NCI-H69 (cell line): ENCODE results near the gene SLC6A3.
"Not testable (repeated sequence)": the region's sequence is repeated elsewhere in the genome, so short reads cannot be mapped to it uniquely, and the experiment has no call there.

ENCODE experiments used
- DNase-seq: peaks from one replicate; lab custom pipeline; 2025; lab: John Stamatoyannopoulos, UW

The SLC6A3 gene

DNA sequence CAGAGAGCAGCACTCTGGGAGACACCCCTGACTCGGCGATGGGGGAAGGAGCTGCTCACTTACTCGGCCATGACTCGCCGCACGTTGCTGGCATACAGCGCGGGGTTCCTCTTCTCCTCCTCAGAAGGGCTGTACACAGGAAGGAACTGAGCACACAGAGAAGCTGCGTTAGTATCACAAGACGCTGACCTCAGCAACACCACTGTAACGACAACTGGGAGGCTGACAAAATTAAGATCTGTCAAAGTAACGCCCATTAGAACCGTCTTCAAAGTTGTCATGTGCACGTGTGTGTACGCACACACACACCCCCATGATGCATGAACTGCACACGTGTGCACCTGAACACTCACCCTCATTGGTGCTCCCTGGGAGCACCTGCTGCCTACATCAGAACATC lies 32.1 kb upstream of the SLC6A3 start:
- no peak for DNase-seq

DNA sequence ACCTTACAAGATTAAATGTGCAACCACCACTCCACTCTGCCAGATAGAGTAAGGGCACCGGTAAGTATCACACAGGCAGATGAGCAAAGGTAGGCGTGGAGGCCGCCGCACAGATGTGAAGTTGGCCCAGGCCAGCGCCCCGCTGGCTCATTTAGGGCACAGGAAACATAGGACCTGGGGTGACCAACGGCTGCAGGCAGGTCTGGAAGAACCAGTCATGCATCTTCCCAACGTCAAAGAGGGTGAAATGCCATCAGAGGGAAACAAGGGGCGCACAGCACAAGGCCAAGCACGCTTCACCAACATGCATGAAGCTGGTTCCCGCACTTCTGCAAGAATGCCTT lies 31.7 kb upstream of the SLC6A3 start:
- no peak for DNase-seq

DNA sequence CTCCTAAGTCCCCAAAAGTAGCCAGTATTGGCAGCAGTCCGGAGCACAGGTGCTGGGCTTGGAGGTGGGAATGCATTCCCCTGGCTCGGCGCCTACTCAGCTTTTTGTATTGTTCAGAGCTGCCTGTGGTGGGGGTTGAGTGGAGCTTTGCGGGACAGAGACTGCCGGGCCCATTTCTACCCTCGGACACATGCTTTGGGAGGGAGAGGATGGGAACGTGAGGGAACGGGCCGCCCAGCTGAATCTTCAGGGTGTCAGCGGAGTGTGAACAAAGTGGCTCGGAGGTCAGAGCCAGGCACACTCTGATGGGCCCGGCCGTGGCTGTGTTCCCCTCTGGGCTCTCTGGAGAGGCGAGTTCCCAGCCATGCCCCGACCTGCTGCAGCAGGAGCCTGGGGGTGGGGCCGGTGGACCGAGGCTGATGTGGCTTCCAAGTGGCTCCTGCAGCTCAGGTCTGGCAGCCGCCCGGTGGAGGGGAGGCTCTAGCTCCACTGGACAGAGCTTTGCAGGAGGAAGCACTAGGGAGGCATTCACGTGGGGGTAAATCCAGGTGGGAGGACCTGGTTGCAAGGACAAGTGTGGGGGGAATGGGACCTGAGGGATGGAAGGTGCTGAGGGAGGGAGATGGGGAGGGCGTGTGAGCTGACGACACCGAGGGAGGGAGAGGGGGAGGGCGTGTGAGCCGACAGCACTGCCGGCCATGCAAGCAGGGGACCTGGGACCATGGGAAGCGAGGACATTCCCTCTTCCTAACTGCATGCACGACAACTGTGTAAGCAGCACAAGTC lies 31.1 kb upstream of the SLC6A3 start:
- no peak for DNase-seq

DNA sequence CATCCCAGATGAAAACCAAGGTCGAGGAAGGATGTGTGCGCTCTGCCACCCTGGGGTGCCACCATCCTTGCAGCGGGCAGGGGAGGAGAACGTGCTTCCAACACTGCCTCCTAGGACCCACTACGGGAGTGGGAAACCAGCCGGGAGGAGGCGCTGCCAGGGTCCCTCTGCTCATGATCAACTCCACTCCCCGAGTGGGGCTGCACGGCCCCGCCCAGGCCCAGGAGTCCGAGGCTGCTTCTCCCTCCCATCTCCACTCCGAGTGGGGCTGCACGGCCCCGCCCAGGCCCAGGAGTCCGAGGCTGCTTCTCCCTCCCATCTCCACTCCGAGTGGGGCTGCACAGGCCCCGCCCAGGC lies 30.3 kb upstream of the SLC6A3 start:
- DNase-seq: not testable (repeated sequence)

DNA sequence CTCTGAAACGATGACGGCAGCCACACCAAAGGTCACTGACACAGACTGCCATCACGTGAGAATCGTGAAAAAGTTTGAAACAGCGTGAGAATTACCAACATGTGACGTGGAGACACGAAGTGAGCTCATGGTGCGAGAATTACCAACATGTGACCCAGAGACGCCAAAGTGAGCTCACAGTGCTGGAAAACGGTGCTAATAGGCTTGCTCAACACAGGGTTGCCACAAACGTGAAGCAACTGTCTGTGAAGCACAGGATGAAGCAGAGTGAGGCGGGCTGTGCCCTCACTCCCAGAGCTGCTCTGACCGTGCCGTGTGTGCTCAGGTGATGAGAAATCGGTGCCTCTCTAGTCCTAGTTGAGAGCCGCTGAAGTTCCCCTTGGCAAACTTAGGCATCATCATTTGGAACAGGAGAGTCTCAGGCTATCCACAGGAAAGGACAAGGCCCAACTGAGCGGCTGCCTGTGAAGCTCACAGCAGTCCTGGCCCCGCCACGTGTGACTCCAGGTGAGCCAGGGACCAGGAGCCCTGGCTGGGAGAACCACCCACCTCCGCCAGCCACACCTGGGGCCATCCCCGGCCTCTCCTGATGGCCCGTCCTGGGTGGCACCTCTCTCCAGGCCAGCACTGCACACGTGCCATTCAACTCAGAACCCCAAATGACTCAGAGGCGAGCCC lies 29.8 kb upstream of the SLC6A3 start:
- DNase-seq: no peak

DNA sequence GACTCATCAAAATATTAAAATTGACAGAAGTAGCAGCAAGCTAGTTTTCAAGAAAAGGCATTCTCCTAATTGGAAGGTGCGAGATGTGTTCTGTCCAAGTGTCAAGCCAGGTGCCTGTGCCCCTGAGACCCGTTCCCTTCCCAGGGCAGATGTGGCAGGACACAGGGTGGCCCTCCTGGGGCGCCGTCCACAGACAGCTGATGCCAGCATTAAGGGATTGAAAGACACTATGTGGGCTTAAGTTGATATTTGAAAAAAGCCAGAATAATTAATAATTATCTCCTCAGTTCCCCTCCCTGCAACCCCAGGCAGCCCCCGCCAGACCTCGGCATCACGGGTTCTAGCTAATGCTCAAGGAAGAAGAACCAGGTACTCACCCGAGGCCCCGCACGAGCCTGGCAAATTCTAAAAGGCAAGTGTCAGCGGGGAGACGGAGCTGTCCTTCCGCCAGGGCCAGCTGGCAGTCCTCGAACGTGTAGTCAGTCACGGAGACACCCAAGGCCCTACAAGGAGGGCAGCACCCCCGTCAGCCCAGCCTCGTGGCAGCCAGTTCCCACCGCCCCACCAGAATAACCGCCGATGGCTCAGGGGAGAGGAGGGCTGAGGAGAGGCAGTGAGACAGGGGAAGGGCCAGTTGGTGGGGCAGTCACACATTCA lies 29.1 kb upstream of the SLC6A3 start:
- DNase-seq: no peak

DNA sequence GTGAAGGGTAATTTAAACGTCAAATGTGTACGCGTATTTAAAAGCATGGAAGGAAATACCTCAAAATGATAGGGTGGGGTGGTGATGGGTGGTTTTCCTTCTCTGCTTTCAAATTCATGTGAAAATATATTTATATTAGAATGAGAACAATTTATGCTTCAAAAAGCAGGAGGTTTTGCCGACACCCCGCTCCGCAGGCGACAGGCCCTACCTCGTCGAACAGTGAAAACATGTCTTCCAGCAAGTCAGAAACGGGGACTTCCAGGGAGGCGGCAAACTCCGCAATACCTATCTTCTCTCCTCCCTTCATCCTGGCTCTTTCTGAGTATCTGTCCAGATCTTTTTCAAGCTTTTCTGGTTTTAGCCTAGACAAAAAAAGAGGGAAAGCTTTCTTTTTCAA lies 28.5 kb upstream of the SLC6A3 start:
- DNase-seq: no peak

DNA sequence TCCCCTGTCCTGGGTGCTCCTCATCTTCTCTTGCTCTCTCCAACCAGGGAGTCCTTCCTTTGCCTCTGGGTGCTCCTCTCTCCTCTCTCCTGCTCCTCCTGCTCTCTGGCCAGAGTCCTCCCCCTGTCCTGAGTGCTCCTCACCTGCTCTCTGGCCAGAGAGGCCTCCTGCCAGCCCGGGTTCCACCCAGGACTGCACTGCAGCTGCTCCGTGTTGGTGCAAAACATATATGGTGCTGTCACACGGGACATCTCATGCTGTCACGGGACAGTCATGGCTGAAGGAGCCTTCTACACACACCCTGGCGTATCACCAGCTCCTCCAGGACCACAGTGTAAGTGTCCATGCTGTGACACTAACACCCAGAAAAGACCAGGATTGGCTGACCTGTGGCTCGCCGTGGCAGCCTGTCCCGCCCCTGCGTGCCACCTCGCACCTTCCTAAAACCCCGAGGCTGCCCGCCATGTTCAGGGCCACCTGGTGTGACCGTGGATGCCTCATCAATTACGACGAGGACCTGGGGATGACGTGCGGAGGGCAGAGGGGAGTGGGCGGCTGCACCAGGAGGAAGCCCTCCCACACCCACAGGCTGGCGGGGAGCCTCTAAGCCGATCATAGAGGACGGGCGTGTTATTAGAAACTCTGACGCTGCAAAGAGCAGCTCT lies 27.9 kb upstream of the SLC6A3 start:
- DNase-seq: no peak

DNA sequence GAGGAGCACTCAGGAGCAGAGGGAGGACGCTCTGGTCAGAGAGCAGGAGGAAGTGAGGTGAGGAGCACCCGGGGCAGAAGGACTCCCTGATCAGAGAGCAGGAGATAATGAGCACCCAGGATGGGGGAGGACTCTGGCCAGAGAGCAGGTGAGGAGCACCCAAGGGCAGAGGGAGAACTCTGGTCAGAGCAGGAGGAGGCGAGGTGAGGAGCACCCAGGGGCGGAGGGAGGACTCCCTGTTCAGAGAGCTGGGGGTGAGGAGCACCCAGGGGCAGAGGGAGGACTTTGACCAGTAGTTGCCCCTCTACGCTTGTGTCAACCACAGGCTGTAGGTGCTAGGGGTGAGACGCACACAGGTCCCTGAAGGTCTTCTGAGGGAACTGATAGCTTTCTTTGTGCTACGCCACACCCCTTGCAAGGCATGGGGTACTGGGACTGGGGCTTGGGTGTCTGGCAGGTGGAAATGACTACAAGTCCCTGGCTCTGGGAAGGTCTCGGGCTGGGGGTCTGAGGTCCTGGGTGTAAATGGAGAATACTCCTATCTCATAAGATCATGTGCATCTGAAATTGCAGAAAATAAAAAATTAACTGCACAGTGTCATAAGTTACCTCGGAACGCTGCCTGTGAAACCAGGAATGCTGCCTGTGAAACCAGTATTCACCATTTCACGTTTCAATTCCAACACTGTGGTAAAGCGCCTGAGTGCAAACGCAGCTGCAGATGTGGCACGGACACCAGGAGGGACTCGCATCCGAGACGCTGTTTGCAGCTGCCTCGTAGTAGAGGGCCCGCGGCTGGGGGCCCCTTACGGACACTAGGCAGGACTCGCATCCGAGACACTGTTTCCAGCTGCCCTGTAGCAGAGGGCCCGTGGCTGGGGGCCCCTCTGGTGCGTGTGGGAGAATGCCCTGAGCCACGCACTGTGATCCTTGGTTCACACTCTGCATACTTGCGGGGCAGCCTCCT lies 27.0 kb upstream of the SLC6A3 start:
- DNase-seq: no peak

DNA sequence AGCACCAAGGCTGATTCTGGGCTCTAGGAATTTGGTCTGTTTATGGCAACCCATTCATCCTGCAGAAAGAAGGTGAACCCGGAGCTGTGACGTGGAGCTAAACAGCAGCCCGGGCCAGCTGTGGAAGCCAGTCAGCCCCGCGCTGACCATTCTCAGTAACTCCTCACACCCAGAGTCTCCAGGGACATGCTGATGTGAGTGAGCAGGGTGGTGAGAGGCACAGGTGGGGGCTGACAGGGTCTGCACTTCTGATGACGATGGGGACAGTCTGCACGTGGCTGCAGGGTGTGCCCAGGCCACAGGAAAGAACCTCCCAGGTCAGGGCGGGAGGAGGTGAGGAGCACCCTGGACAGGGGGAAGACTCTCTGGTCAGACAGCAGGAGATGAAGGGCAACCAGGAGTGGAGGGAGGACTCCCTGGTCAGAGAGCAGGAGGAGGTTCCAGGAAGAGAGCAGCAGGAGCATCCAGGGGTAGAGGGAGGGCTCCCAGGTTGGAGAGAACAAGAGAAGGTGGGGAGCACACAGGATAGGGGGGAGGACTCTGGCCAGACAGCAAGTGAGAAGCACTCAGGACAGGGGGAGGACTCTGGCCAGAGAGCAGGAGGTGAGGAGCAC lies 26.1 kb upstream of the SLC6A3 start:
- no peak for DNase-seq

DNA sequence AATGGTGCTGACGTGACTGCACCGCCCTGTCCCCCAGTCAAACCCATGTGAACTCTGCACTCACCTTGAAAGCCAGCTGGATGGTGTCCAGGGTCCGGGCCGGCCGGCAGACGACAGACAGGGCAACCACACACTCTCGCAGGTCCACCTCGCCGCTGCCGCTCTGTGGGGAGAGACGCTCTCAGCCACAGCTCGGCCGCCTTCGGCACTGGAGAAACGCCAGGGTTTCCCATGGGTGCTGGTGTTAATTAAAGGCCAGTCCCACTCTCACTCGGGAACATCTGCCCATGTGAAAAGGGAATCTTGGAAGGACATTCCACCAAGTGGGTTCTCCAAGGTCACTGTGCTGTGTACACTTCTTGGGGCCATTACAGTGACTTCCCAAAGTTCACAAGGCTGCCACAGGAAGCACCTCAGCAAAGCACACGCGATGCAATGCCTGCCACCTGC lies 25.5 kb upstream of the SLC6A3 start:
- DNase-seq: no peak

DNA sequence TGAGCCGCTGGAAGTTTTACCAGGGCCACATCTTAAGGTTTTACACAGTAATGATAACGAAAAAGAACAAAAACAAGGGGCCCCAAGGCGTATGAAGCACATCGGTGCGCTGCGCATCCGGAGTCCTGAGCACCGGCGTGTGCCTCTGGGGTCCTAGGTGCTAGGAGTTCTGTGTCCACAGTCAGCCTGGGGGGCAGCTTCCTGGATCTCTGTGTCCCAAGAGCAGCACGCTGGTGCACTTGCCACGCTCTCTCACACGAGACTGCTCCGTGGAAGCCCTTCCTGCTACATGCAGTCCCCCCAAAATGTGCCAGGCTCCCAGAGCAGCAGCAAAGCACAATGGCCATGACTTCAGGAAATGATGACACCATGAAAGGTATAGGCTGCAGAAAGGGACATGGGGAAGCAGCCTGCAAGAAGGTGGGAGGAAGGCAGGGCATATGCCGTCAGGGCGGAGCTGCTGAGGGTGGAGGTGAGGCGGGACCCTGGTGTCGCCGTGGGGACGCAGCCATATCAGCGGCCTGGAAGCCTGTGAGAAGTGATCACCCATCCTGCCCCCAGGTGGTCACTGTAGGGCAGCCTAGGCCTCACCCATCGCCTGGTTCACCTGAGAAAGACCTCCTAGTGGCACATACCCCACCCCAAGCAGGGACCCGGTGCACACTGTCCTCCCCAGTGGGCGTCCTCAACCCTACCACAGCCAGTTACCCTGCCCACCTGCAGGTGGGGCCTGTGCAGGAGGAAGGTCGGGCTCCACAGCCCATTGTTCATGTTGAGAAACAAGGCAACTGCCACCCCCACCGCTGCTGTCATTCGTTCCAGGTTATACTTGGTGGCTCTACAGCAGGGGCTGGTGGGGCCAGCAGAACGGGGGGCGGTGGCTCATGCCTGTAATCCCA lies 23.6 kb upstream of the SLC6A3 start:
- no peak for DNase-seq

DNA sequence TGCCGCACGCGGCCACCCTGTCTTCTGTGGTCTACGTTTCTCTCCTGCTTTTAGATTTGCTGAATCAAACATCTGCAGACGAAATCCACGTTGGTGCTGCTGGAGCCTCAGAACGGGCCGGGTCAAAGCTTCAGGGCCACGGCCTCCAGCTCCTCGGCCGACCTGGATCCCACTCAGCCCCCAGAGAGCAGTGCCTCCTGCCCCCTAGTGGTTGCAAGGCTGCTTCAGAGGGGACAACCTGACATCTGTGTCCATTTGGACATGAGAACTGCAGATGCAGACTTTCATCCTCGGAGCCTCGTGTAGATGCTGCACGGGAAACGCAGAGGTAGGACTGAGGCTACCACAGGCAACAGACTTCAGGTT lies 23.0 kb upstream of the SLC6A3 start:
- peak; percentile 51 for DNase-seq

DNA sequence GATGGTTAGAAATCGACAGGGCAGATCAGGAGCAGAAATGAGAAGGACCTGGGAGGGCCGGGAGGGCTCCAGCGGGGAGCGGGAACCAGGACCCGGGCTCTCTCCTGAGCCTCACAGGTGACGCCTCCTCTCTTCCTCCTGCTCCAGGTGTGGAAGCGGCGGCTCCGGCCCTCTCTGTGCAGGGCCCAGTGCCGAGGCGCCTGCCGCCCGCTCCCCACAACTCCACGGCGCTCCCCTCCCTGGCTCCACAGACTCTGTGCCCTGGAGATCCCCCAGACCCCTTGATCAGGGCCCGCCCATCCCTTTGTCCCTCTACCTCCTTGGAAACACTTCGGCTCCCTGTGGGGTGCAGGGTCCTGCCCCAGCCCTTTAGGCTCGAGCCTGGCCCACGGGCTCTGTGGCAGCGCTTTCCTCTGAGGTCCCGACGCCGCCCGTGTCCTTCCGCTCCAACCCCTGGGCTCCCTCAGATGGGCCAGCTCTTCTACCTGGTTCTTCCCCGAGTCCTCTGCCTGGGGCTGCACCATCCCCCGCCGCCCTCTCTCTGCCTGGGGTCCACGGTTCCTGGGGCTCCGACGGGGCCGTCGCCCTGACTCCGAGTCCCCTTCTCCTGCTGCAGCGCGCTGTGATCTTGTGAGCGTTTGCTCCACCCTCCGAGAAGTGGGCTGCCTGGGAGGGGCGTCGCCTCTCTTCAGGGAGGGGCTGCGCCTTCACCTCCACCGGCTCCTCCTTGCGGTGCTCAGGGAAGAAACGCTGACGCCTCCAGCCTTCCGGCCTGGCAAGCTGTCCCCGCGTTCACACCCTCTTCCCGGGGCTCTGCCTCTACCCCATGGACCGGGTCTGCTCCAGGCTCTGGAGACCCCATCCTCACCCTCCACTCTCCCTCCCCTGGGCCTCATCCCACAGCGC lies 22.4 kb upstream of the SLC6A3 start:
- no peak for DNase-seq

DNA sequence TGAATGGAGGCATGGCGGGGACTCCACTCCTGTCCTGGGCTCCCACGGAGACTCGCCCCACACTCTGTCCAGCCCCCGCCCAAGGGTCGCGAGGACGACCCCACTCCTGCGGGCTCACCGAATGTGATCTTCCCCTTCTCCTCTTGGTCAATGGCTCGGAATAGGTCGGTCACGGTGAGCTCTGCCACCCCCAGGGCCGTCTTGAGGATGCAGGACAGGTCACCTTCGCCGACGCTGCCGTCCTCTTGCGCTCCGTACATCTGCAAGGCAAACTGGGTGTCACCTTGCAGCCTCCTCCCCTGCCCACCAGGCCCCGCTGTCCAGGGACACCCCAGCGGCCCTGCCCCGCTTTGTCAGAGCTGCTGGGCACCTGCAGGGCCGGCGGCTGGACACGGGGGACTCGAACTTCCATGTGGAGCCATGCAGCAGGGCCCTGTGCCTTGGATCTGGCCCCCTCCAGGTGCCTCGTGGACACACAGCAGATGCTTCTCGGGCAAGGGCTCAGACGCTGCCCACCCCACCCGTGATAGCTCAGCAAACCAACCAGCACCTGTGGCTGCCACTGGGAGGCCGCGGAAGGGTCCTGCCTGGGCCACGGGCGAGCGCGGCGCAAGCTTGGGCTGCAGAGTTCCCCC lies 21.5 kb upstream of the SLC6A3 start:
- DNase-seq: no peak

DNA sequence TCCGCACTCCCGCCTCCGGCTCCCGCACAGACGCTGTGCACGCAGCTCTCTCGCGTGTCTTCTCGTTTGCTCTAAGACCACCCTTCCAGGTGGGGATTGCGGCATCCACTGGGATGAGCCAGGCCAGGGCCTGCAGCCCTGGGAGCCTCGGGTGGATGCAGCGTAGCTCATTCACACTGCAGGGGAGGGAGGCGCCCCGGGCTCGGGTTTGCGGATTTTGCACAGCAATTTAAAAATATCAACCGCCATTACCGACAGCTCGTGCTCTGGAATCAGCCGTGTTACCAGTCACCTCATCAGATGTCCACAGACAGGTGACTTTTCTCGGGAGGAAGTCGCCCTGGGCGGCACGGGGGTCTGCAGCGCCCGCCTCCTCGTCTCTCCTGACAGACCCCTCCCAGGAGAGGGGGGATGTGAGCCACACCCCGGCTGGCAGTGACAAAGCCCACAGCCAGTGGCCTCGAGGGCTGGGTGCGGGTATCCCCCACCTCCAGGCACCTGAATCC lies 20.8 kb upstream of the SLC6A3 start:
- no peak for DNase-seq

DNA sequence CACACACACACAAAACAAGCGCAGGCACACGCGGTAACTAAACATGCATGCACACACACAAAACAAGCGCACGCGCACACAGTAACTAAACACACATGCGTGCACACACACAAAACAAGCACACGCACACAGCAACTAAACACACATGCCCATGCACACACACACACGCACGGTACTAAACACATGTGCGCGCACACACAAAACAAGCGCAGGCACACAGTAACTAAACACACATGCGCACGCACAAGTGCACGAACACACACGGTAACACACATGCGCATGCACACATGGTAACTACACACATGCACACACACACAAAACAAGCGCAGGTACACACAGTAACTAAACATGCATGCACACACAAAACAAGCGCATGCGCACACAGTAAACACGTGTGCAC lies 19.9 kb upstream of the SLC6A3 start:
- no peak for DNase-seq

DNA sequence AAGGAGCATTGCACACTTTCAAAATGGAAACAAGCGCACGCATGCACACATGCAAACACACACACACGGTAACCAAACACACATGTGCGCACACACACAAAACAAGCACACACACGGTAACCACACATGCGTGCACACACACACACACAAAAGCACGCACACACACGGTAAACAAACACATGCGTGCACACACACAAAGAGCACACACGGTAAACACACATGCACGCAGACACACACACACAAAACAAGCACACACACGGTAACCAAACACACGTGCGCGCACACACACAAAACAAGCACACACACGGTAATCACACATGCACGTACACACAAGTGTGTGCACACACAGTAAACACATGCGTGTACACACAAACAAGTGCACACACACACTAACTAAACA lies 19.3 kb upstream of the SLC6A3 start:
- DNase-seq: no peak

DNA sequence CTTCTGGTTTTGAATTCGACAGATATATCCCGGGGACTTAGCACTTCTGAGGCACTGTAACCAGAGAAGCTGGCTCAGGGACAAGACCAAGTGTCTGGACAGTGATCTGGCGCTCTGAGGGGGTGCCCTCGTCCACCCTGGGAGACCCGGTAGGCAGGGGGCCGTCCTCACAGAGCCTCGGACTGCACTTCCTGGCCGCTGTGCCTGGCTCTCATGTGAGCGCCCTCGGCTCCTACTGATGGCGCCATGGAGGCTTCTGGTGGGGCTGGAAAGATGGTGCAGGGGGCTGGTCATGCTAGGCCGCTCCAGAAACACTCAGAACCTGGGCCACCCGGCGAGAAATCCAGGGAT lies 18.8 kb upstream of the SLC6A3 start:
- DNase-seq: no peak
